CD4-positive, alpha-beta T cell treated with Interleukin-12 subunit alpha and Interleukin-12 subunit beta, for 1 hour (primary cell): Measurements from ENCODE around the gene UBE2J2.
A peak's percentile ranks its signal among the peaks of the same experiment; 100 is the strongest.

Source experiments
- DNase-seq: peaks from one replicate; pipeline ENCODE4 v3.0.0-alpha.2; 2020

The UBE2J2 gene

DNA sequence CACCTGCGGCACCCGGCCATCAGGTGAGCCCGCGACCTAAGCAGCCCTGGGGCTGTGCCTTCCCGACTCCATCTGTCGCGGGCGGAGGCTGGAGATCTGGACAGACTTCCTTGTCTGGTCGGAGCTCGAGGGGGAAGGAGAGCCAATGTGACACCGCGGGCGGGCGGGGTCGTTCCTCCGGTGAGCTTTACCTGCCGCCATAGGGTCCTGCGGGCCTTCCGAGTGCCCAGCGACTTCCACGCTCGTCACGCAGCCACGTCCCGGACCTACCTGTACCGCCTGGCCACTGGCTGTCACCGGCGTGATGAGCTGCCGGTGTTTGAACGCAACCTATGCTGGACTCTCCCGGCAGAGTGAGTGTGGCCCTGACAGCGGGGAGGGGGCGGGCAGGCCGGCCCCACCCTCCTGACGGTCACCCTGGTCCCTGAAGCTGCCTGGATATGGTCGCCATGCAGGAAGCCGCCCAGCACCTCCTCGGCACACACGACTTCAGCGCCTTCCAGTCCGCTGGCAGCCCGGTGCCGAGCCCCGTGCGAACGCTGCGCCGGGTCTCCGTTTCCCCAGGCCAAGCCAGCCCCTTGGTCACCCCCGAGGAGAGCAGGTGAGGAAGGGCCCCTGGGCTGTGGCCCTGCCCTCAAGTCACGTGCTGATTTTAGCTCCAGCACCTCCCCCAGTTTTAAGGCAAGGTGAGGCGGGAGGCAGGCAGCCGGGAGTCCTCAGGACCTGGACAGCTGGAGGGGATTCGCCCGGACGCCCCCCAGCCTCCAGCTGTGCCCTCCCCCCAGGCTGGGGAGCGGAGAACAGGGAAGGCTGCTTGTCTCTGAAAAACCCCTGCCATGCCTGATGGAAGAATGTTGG, 35.8 kb upstream of the UBE2J2 start:
- DNase-seq: no peak

DNA sequence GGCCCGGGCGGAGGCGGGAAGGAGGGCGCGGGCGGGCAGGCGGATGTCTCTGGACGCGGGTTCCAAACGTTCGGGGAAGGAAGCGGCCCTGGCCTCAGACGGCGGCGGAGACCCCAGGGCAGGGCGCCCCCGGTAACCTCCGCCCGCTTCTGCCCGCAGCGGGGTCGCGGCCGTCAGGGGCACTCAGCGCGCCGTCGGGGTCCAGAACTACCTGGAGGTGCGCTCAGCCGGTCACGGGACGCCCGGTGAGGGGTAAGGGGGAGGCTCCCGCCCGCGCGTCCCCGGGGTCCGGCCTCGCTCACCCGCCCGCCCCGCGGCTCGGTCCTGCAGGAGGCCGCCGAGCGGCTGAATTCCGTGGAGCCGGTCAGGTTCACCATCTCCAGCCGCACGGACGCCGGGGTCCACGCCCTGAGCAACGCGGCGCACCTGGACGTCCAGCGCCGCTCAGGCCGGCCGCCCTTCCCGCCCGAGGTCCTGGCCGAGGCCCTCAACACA, 35.1 kb upstream of the UBE2J2 start:
- no peak for DNase-seq

DNA sequence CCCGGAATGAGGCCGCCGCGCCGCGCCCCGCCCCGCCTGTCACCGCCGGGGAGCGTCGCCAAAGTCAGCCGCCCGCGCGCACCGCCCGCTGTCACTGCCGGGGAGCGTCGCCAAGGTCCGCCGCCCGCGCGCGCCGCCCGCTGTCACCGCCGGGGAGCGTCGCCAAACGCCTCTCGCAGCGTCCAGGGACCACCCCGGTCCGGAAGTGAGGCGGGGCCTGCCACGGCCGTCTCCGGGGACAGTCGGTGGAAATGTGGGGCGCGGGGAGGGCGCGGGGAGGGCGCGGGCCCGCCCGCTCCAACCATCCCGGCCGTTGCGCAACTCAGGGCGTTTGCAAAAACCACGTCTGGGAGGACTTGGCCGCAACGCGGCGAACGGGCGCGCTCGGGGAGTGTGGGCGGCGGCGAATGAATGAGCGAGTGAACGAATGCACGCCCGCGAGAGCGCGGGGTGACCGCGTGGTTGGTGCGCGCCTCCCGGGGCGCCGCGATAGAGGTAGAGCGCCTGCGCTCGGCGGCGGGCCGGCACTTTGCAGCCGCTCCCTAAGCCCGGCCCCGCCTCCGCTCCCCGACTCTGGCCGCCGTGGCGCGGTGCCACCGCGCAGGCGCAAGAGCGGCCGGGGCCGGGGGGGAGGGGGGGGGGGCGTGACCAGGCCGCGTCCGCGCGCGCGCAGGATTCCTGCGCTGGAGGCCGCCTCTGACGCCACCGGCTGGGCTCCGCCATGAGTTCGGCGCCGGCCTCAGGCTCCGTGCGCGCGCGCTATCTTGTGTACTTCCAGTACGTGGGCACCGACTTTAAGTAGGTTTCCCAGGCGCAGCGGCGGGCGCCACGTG, 34.5 kb upstream of the UBE2J2 start, which contains the start of the genes ACAP3 and PUSL1:
Gene ACAP3 (minus strand): TSS at position 8 of the 833 bp plus-strand sequence. CDS start 115 bp downstream, outside the sequence.
Gene PUSL1 (plus strand): TSS at position 675 of the 833 bp plus-strand sequence. CDS start 47 bp downstream, at position 722.
- peak; percentile 91 for DNase-seq

DNA sequence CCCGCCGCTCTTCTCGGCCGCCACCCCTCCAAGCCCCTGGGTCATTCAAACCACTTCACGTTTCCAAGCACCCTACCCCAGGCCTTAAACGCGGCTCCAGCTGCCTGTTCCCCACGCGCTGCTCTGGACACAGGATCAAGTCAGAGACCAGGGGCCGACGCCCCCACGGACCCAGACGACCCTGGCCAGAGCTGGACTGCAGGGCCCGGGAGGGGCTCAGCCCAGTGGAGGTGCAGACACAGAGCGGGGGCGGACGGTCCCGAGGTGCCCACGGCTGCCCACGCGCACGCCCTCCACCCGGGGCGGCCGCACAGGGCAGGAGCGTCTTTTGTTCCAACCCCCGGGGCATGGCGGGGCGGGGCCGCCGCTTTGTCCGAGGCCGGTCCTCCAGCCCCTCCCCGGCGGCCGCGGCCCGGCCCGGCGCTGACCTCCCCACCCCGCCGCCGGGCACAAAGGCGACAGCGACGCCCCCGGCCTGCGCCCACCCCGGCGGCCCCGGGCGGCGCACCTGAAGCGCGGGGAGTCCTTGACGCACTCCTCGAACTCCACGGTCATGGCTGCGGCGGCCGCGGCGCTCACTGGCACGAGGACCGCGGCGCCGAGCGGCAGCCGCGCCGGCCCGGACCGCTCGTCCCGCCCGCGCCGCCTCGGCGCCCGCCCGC, 33.7 kb upstream of the UBE2J2 start:
- DNase-seq: no peak

DNA sequence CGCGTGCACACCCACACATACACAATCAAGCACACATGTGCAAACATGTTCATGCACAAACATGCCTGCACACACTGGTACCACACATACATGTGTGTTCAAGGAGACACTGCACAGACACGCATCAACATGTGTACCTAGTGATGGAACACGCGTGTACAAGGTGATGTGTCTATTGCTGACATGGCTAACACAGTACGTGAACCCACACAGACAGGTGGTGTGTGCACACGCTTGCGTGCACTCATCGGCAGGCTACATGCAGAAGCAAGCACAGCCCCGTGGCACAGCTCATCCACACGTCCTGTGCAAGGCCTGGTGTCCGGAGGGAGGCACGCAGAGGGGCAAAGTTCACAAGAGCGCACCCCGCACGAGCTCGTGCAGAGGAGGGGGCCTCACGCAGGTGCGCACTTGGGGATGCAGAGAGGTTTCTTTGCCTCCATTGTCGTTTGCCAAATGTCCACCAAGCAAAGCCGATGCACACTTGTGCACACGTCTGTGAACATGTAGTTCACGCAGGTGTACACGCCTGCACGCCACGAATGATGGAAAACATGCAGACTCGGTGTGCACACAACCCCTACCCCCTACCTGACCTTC, 33.1 kb upstream of the UBE2J2 start:
- DNase-seq: no peak

DNA sequence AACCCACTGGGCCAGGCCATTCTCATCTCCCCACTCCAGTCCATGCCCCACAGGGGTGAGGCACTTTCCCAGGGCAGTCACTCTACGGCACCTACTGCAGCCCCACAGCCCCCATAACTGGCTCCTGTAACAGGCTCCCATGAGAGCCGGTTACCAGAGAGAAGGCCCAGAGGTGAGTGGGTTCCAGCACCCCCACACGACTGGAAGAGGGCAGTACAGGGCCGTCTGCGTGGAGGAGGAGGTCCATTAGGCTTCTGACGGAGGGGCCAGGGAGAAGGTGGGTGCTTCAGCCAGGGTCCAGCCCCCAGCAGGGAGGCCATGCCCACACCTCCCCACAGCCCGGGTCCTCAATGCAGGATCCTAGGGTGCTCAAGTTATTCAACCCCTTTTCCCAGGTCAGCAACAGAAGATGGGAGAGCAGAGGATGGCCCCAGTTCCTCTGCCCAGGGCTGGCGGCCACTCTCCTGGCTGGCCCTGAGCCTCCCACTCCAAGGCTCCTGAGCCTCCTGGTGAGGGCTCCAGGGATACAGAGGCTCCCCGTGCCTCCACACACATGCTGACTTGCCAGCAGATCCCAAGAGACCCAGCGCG, 32.5 kb upstream of the UBE2J2 start:
- DNase-seq: no peak

DNA sequence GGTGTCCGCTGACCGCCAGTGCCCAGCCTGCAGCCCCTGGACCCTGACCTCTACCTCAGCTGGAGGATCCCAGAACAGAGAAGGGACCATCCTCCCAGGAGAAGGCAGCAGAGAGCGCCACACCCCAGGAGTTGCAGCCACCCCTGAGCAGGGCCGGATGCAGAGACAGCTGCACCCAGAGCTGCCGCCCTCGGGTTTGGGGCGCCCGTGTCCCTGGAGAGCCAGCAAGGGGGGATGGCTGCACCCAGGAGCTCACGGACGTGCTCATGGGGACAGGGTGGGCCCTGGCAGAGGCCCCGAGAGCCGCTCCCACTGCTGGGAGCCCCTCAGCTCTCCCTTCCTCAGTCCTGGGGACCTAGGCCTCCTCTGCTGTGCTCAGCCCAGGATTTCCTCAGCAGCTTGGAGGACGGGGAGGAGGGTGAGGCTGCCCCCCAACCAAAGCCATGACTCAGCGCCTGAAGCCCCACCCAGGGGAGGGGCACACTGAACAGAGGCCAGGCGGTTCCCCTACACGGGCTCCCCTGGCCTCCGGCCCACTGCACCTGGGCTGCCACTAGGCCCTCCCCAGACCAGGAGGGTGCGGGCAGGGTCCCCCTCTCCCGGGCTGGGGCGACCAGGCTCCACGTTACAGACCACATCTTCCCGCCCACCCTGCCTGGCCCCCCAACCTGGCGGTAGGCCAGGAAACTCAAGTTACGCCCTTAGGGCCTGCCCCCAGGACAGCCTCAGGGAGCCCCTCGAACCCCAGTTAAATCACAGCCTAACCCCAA, 31.8 kb upstream of the UBE2J2 start:
- peak; percentile 70 for DNase-seq

DNA sequence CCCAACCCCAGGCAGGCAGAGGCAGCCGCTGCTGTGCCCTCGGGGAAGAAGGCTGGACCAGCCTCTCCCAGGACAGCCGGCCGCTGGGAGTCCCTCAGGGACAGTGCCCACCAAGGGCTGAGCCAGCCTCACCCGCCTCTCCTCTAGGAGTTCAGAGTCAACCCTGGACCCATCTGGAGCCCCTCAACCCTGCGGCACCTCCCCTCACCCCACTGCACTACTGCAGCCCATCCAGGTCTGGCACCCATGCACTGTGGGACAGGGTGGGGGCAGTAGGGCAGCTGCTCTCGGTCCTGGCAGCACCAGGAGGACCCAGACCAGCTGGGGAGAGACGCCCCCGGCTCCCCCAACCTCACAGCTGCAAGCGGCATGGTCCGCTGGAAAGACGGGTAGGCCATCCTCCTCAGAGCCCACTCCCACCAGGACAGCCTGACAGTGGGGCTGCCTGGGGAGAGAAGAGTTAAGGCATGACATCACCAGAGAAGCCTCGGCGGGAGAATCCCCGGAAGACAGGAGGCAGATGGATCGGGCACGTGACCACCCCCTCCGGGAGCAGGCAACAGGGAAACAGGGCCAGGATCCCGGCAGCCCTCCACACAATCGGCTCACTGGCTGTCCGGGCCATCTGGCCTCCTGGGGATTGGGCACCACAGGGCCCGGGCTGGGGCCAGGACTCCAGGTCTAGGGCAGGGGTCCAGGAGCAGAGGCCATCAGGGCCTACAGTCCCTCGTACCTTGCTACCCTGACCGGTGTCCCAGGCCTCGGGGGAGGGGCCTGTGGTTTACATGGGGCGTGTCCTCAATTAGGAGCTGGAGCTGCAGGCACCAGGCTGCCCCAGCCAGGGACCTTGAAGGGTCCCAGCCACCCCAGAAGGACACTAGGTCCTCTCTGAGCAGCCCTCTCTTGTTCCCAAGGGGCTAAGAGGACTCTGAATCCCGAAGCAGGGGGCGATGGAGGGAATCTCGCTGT, 31.0 kb upstream of the UBE2J2 start:
- no peak for DNase-seq

DNA sequence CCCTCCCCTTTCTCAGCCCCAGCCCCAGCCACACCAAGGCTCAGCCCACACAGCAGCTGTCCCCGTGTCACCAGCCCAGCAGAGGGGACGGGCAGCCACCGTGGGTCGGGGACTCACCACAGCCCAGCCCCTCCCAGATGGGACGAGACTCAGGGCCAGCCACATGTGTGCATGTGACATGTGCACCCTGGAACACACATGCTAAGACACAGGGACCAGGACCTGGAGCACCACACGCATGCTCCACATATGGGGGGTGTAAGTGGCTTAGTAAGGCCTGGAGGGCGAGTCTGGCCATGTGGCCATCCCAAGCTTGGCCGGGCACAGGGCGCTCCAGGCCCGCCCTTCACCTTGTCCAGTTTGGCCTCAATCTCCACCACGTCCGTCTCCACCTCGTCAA, 30.1 kb upstream of the UBE2J2 start:
- DNase-seq: no peak

DNA sequence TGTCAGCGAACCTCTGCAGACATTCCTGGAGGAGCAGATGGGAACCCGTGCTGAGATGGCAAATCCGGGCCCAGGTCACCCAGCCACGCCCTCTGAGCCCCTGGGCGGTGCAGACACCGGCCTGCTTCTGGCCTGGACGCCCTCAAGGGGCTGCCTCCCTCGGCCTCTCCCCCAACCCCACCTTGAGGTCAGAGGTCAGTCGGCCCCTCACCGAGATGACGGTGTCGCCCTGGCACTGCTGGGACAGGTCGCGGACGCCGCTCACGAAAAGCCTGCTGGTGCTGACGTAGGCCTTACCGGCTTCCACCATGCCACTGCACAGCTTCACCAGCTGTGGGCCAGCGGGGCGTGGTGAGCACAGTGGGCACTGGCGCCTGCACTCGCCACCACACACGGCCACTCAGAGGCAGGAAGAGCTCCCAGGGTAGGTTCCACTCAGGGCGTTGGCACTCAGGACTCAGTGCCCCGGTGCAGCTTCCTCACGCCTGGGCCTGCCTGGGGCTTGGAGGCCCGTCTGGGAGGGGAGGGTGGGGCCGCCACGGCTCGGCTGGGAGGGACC, 29.4 kb upstream of the UBE2J2 start:
- no peak for DNase-seq

DNA sequence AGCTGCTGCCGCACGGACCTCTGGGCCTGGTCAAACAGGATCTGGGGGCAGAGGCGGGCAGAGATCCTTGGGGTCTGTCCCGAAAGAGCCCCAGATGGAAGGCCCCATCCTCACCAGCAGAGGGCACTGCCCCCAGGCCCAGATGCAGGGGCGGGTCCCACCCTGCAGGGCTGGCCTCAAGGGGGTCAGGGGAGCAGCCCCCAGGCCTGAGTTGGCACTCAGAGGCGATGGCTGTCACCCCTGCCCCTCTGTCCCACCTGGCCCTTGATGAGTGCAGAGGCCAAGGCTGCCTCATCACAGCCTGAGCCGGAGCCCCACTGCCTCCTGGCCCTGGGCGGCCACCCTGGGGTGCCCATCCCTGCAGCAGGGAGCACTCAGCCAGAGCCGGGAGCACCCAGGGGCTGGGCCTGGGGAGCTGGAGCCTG, 28.4 kb upstream of the UBE2J2 start:
- no peak for DNase-seq

DNA sequence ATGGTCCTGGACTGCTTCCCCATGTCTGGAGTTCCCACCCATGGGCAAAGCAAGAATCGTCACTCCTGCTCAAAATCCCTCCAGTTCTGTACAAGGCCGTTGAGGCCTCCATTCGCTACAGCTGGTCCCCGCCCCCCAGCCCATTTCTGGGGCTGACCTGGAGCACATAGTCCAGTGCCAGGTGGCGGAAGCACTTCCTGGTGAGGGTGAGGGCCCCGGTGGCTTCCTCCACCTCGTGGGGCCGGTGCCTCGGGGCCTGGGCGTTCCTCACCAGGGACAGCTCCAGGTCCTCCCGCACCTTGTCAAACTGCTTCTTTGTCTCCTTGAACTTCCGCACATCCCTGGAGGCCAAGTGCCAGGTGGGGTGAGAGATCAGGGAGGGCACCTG, 26.7 kb upstream of the UBE2J2 start:
- DNase-seq: no peak

DNA sequence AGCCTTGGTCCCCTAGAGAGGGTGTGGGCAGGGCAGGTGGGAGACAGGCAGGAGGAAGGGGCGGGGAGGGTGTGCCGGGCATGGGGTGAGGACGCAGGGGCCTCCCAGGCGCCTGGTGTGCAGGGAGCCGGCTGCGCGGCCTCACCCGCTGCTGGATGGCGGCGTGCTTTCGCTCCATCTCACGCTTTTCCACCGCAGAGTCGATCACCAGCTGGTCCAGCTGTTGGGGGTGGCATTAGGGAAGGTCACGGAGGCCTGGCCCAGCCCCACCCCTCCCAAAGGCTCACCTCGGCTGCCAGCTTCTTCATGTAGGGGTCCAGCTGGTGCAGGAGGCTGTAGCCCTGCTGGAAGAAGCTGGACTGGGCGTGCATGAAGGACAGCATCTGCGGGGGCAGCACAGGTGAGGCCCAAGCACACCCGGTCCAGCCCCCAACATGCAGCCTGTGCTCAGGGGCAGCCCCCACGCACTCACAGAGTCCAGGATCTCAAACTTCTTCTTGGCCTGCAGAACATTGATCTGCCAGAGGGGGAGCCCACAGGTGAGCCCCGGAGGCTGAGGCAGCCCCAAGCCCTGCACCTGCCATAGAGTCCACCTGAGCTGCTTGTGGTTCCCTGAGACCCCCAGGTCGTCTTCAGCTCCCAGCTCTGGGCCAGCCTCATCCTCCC, 26.2 kb upstream of the UBE2J2 start:
- peak; percentile 33 for DNase-seq

DNA sequence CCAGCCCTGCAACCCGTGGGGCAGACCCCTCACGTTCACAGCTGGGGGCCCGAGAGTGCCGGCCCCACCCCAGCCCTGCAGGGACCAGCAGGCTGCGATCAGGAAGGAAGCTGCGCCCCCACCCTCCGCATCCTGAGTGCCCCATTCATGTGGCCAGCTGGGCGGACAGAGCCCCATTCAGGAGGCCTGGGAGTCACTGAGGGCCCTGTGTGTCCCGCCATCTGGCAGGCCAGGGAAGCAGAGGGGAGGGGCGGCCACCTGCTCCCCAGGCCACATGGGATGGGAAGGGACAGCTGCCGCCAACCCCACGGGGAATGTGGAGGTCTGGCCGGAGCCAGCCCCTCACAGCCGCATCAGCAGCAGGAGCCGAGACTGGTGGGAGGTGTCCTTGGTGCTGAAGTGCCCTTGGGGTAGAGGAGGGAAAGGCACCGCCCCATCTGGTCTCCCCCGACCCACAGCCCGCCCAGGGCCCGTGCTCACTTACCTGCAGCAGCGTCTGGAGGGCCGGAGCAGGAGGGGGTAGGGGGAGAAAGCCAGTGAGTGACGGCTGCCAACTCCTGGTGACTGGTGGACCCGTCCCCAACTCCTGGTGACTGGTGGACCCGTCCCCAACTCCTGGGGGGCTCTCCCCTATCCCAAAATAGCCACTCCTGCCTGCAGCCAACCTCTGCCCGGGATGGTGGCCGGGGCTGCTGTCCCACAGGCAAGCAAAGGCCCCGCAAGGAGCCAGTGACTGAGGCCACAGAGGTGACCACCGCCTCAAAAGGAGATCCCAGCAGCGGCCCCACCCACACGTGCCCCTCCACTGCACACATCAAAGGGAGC, 25.4 kb upstream of the UBE2J2 start:
- DNase-seq: no peak

DNA sequence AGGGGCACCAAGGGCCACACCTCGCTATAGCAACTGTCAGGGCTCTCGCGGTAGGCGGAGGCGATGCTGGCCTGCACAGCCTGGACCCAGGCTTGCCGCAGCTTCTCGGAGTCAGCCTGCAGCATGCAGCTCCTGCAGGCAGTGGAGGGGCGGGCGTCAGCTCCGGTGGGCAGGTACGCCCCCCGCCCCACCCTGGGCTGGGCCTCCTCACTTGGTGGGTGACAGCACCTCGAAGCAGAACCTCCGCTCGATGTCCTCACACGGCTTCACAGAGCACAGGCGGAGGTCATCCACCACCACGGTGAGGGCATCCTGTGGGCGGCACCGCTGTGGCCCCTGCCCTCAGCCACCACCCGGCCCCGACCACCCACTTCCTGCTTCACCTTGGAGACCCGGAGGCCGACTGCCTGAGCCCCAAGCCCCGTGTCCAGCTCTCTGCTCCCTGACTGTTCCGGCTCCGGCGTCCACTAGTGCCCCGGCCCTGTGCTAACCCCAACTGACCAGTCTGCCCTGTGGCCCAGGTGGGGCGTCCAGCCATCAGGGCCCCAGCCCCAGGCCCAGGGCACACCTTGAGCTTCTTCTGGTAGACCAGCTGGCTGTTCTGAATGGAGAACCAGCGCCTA, 24.3 kb upstream of the UBE2J2 start:
- DNase-seq: no peak

DNA sequence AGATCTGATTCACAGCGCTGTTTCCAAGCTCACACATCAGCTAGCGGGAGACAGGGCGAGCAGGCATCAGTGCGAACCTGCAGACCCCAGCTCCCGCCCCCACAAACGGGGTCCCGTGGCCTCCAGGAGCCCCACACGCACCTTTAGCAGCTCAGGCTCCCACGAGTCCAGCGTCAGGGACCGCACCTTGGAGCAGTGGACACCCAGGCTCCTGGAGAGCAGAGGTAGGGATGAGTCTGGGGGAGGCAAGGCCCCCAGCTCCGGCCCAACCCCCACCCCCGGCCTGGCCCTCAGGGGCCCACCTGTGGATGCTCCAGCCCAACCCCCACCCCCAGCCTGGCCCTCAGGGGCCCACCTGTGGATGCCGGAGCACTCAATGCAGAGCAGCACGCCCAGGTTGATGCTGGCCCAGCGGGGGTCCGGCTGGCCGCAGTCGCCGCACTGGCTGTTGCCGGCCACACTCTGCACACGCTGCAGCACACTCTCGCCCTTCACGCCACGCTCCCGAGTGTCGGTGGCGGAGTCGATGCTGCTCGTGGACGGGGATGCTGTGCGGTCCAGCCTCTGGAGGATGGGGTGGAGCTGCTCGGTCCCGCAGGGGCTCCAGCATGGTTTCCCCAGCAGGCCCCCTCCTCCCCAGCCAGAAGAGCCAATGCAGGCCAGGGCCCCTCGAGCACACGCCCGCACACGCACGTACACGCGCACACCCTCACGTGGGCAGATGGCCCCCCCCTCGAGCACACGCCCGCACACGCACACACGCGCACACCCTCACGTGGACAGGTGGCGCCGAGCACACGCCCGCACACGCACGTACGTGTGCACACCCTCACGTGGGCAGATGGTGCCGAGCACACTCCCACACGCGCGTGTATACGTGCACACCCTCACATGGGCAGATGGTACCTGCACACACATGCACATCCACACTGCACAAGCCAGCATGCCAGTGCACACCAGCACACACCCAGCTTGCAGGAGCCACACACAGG, 22.7 kb upstream of the UBE2J2 start:
- no peak for DNase-seq
